IMR-90 (cell line): ENCODE results near the gene MBOAT1. TPM values are rescaled to one million over a fixed set of nuclear protein-coding genes. Genes with fewer than 3 reads are reported as not detected.

Experiments used
- ATAC-seq: fragments of 200-7000 bp; cut with Tn5 transposase; 2 replicates; pipeline ENCODE4 v1.9.1; 2020; ENCODE audit warnings: low read depth, mild to moderate bottlenecking, moderate library complexity
- BruUV-seq: library from RNA; stranded (reverse); fragments of 400-500 nt; replicated peaks from 2 replicates; lab custom pipeline; 2021; lab: Mats Ljungman, UMichigan
- CTCF ChIA-PET: fragments of 300-600 bp; formaldehyde crosslinking; extraction: SDS; loops from one replicate; lab custom pipeline; 2021; ENCODE audit warnings: antibody characterized with exemption; lab: Yijun Ruan, JAX
- POLR2A ChIA-PET: fragments of 300-600 bp; sonication (Branson Sonifier 250); formaldehyde crosslinking; loops from one replicate; lab custom pipeline; 2022; ENCODE audit warnings: antibody characterized with exemption; ENCODE audit not compliant: unreplicated experiment; lab: Charles Lee
- DNase-seq: peaks from one replicate; pipeline ENCODE4 v3.0.0; 2013
- H2AFZ ChIP-seq: replicated peaks from 2 replicates; pipeline ENCODE3; 2013; ENCODE audit warnings: low read length, mild to moderate bottlenecking; ENCODE audit not compliant: poor library complexity
- H2AK5ac ChIP-seq: 2 replicates; pipeline ENCODE4 v1.6.1; 2013; ENCODE audit warnings: low read depth, low read length, inconsistent platforms
- H2AK9ac ChIP-seq: replicated peaks from 2 replicates; pipeline ENCODE3; 2013; ENCODE audit warnings: mild to moderate bottlenecking, low read depth, low read length, moderate library complexity; ENCODE audit not compliant: poor library complexity
- H2BK120ac ChIP-seq: 2 replicates; pipeline ENCODE4 v1.6.1; 2013; ENCODE audit warnings: low read depth, low read length, inconsistent platforms
- H2BK15ac ChIP-seq: 3 replicates; pipeline ENCODE4 v1.6.1; 2013; ENCODE audit warnings: low read depth, low read length, inconsistent platforms
- H2BK20ac ChIP-seq: 2 replicates; pipeline ENCODE4 v1.6.1; 2013; ENCODE audit warnings: low read depth, mild to moderate bottlenecking, inconsistent platforms, low read length, moderate library complexity
- H2BK5ac ChIP-seq: 2 replicates; pipeline ENCODE4 v1.6.1; 2013; ENCODE audit warnings: mild to moderate bottlenecking, low read depth, low read length, inconsistent platforms; ENCODE audit not compliant: poor library complexity, severe bottlenecking
- H3K14ac ChIP-seq: replicated peaks from 2 replicates; pipeline ENCODE4 v1.6.1; 2013; ENCODE audit warnings: low read depth, low read length, inconsistent platforms
- H3K18ac ChIP-seq: 2 replicates; pipeline ENCODE4 v1.6.1; 2013; ENCODE audit warnings: low read depth, low read length, control low read depth
- H3K23ac ChIP-seq: 2 replicates; pipeline ENCODE4 v1.6.1; 2013; ENCODE audit warnings: low read depth, low read length, inconsistent platforms
- H3K27ac ChIP-seq: 2 replicates; pipeline ENCODE4 v1.5.1; 2013; ENCODE audit warnings: mild to moderate bottlenecking, control low read depth, low read length; ENCODE audit not compliant: insufficient read depth
- H3K27me3 ChIP-seq: 2 replicates; pipeline ENCODE4 v1.6.1; 2013; ENCODE audit warnings: low read length; ENCODE audit not compliant: control insufficient read depth, insufficient read depth
- H3K36me3 ChIP-seq: 2 replicates; pipeline ENCODE4 v1.6.1; 2013; ENCODE audit warnings: low read length, mixed read lengths; ENCODE audit not compliant: control insufficient read depth, insufficient read depth
- H3K4ac ChIP-seq: 2 replicates; pipeline ENCODE4 v1.6.1; 2013; ENCODE audit warnings: low read depth, low read length, inconsistent platforms
- H3K4me1 ChIP-seq: 2 replicates; pipeline ENCODE4 v1.6.1; 2013; ENCODE audit warnings: low read length, mixed read lengths; ENCODE audit not compliant: control insufficient read depth, insufficient read depth
- H3K4me2 ChIP-seq: 2 replicates; pipeline ENCODE4 v1.6.1; 2013; ENCODE audit warnings: low read depth, mild to moderate bottlenecking, control low read depth, low read length, moderate library complexity
- H3K4me3 ChIP-seq: 2 replicates; pipeline ENCODE4 v1.5.1; 2013; ENCODE audit warnings: low read depth, mild to moderate bottlenecking, control low read depth, low read length, moderate library complexity; ENCODE audit not compliant: insufficient read depth
- H3K56ac ChIP-seq: 2 replicates; pipeline ENCODE4 v1.6.1; 2013; ENCODE audit warnings: low read length, inconsistent platforms; ENCODE audit not compliant: insufficient read depth; ENCODE audit errors: extremely low read depth
- H3K79me1 ChIP-seq, 2 experiments: 2 replicates each; pipeline ENCODE4 v1.6.1; 2013; ENCODE audit warnings: low read length in 2 of 2, inconsistent platforms in 1 of 2, low read depth in 1 of 2
- H3K9ac ChIP-seq: 2 replicates; pipeline ENCODE4 v1.6.1; 2013; ENCODE audit warnings: low read depth, low read length, control low read depth
- H3K9me1 ChIP-seq: 2 replicates; pipeline ENCODE4 v1.6.1; 2013; ENCODE audit warnings: low read length, inconsistent platforms; ENCODE audit not compliant: insufficient read depth
- H3K9me3 ChIP-seq: 2 replicates; pipeline ENCODE4 v1.6.1; 2013; ENCODE audit warnings: low read length; ENCODE audit not compliant: control insufficient read depth, insufficient read depth
- H4K20me1 ChIP-seq: 2 replicates; pipeline ENCODE4 v1.6.1; 2013; ENCODE audit warnings: low read length, inconsistent platforms; ENCODE audit not compliant: insufficient read depth
- H4K5ac ChIP-seq: 2 replicates; pipeline ENCODE4 v1.6.1; 2013; ENCODE audit warnings: mild to moderate bottlenecking, low read depth, low read length, control low read depth
- H4K8ac ChIP-seq, 2 experiments: 2 replicates each; pipeline ENCODE4 v1.6.1; 2013; ENCODE audit warnings: low read depth in 2 of 2, low read length in 2 of 2, control low read depth in 1 of 2, inconsistent platforms in 1 of 2
- H4K91ac ChIP-seq: 2 replicates; pipeline ENCODE4 v1.6.1; 2013; ENCODE audit warnings: low read depth, low read length, inconsistent platforms; ENCODE audit not compliant: insufficient read depth
- BHLHE40 ChIP-seq: fragments of 150-350 bp; IDR thresholded peaks from 2 replicates; pipeline ENCODE4 v1.6.1; 2016; ENCODE audit warnings: mild to moderate bottlenecking, low read depth, low read length
- MXI1 ChIP-seq: IDR thresholded peaks from 2 replicates; pipeline ENCODE4 v1.6.1; 2012; ENCODE audit warnings: low read depth, mild to moderate bottlenecking, low read length, moderate library complexity, borderline replicate concordance
- NFE2L2 ChIP-seq: fragments of 150-350 bp; IDR thresholded peaks from 2 replicates; pipeline ENCODE4 v1.6.1; 2016; ENCODE audit warnings: low read depth, mild to moderate bottlenecking, low read length
- SMC3 ChIP-seq: fragments of 150-350 bp; IDR thresholded peaks from 2 replicates; pipeline ENCODE4 v1.6.1; 2016; ENCODE audit warnings: low read depth, mild to moderate bottlenecking, antibody characterized with exemption, low read length, moderate library complexity
- WGBS, 2 experiments: methylation state at CpG; one replicate each; pipeline versions ENCODE4 v1.1.5 to v1.1.7; 2013; ENCODE audit warnings: missing lambda C conversion rate in 2 of 2; ENCODE audit not compliant: insufficient read length in 1 of 2; ENCODE audit errors: extremely low coverage in 2 of 2; 5-methylcytosine and 5-hydroxymethylcytosine counted together
- dilution Hi-C: fragments of 300-500 bp; cut with HindIII; formaldehyde crosslinking; loops from one replicate; pipeline ENCODE4 v1.14.3; 2018; ENCODE audit warnings: low sequenced_read_pairs; ENCODE audit not compliant: unreplicated experiment
- in situ Hi-C: fragments of 300-500 bp; cut with MboI; formaldehyde crosslinking; loops from 3 replicates; pipeline ENCODE4 v1.14.3; 2019; ENCODE audit warnings: low sequenced_read_pairs, inconsistent platforms, mixed read lengths
- intact Hi-C: fragments of 100-400 bp; cut with micrococcal nuclease; formaldehyde crosslinking; loops from 2 replicates; pipeline ENCODE4 v1.10.0; 2022
- polyA plus RNA-seq, 3 experiments: library from polyadenylated mRNA; depleted of rRNA; stranded (reverse); fragments of >200 nt; gene quantifications; 2 replicates each; pipeline ENCODE4 v1.2.3, GENCODE V29; 2012; ENCODE audit warnings: low replicate concordance in 1 of 3
- total RNA-seq: library from RNA; depleted of rRNA; stranded (reverse); fragments of >200 nt; gene quantifications from 2 replicates; pipeline ENCODE4 v1.2.3, GENCODE V29; 2012

Gene MBOAT1
- total and polyA plus RNA-seq, 2 of the 4 experiments (the other 2 are of a cell fraction): 1.6 to 4.7 TPM

GRCh38 chr6:20154753-20155152 lies 57.5 kb downstream of the MBOAT1 start:
- no peak overlapping the region for H3K23ac ChIP-seq
- no peak overlapping the region for H3K18ac ChIP-seq
- no peak overlapping the region for H2AFZ ChIP-seq
- no peak overlapping the region for H3K4ac ChIP-seq
- H3K9ac ChIP-seq: no peak overlapping the region
- in situ Hi-C loops (no loop called here), dilution Hi-C loops (no loop called here), intact Hi-C loops (no loop called here)
- no peak overlapping the region for H4K91ac ChIP-seq
- peaks cover under 1% of the 10 kb centered on the region; the same call in 1 of the 2 replicates for H3K4me1 ChIP-seq
- H2AK9ac ChIP-seq: no peak overlapping the region
- CTCF ChIA-PET: no interaction called here
- no peak overlapping the region for H2AK5ac ChIP-seq
- H4K5ac ChIP-seq: no peak overlapping the region
- no peak overlapping the region for H2BK20ac ChIP-seq
- no peak overlapping the region for H2BK120ac ChIP-seq
- no peak overlapping the region for H3K4me3 ChIP-seq
- TF ChIP-seq BHLHE40 (no peak), SMC3 (no peak), NFE2L2 (no peak), MXI1 (no peak)
- no peak overlapping the region for H3K14ac ChIP-seq
- H3K27me3 ChIP-seq: no peaks in the 10 kb centered on the region
- no peaks in the 10 kb centered on the region for H3K36me3 ChIP-seq
- H3K79me1 ChIP-seq: peaks cover 0 to 4% of the 10 kb centered on the region in 2 experiments; a peak in 2 of 4 replicates
- H3K9me3 ChIP-seq: no peaks in the 10 kb centered on the region
- POLR2A ChIA-PET: no interaction called here
- H3K27ac ChIP-seq: no peak overlapping the region
- H4K20me1 ChIP-seq: no peaks in the 10 kb centered on the region
- no peak overlapping the region for H2BK15ac ChIP-seq
- no CpG with 5 or more reads among the region's 2 CpGs for WGBS, 2 experiments
- DNase-seq (no peak), ATAC-seq (no peak)
- H2BK5ac ChIP-seq: no peak overlapping the region
- H3K9me1 ChIP-seq: no peaks in the 10 kb centered on the region
- H3K4me2 ChIP-seq: no peak overlapping the region
- no peak overlapping the region for H4K8ac ChIP-seq
- H3K56ac ChIP-seq: no peak overlapping the region
- no TSS peak for BruUV-seq
